GM19238 (cell line): ENCODE results near the gene UQCC5.

Source experiments
- DNase-seq: peaks from one replicate; pipeline ENCODE4 v3.0.0; 2011; ENCODE audit warnings: low spot score; ENCODE audit not compliant: insufficient read length

The UQCC5 gene

GRCh38 chr3:52532838-52533622 lies 3.4 kb upstream of the UQCC5 start:
- DNase-seq, result peak; percentile 56

GRCh38 chr3:52533623-52534280 lies 2.7 kb upstream of the UQCC5 start, which contains the start of gene NT5DC2:
Gene NT5DC2 (minus strand): TSS chr3:52533857. CDS start chr3:52533737, 120 bp downstream.
- peak; percentile 93 for DNase-seq

GRCh38 chr3:52534281-52535183 lies 1.9 kb upstream of the UQCC5 start:
- no peak for DNase-seq

GRCh38 chr3:52535411-52536111 lies 844 bp upstream of the UQCC5 start:
- DNase-seq, result no peak

GRCh38 chr3:52536112-52536368 lies 365 bp upstream of the UQCC5 start:
- no peak for DNase-seq

- no peak for DNase-seq
These were observed 788 bp downstream of the UQCC5 start for GRCh38 chr3:52537165-52537620.

GRCh38 chr3:52537726-52538421 lies 1.5 kb downstream of the UQCC5 start:
- DNase-seq, result no peak

- DNase-seq, result no peak
These were observed 2.7 kb downstream of the UQCC5 start for GRCh38 chr3:52539010-52539653.

- DNase-seq, result no peak
These were observed 4.6 kb downstream of the UQCC5 start for GRCh38 chr3:52541050-52541449.

GRCh38 chr3:52544937-52545336 lies 8.5 kb downstream of the UQCC5 start:
- no peak for DNase-seq

- no peak for DNase-seq
These were observed 9.9 kb downstream of the UQCC5 start for GRCh38 chr3:52546111-52546901.

- no peak for DNase-seq
These were observed 10.7 kb downstream of the UQCC5 start for GRCh38 chr3:52547143-52547542.

GRCh38 chr3:52551118-52551517 lies 14.7 kb downstream of the UQCC5 start:
- no peak for DNase-seq

GRCh38 chr3:52552089-52552488 lies 15.7 kb downstream of the UQCC5 start:
- no peak for DNase-seq

- DNase-seq, result no peak
These were observed 17.8 kb downstream of the UQCC5 start for GRCh38 chr3:52554026-52554755.

- DNase-seq, result no peak
These were observed 18.7 kb downstream of the UQCC5 start for GRCh38 chr3:52555056-52555455.

GRCh38 chr3:52557011-52557960 lies 20.9 kb downstream of the UQCC5 start:
- no peak for DNase-seq

- no peak for DNase-seq
These were observed 22.0 kb downstream of the UQCC5 start for GRCh38 chr3:52558436-52558835.
